Hematopoietic multipotent progenitor cell treated with erythropoietin and hydrocortisone succinate and interleukin-3 and kit ligand, for 4 days (in vitro differentiated cells): ENCODE results near the gene ASTN2.
A peak's percentile ranks its signal among the peaks of the same experiment; 100 is the strongest.

Experiments used
- DNase-seq: peaks from one replicate; pipeline ENCODE4 v3.0.0-alpha.2; 2015

The ASTN2 gene

DNA sequence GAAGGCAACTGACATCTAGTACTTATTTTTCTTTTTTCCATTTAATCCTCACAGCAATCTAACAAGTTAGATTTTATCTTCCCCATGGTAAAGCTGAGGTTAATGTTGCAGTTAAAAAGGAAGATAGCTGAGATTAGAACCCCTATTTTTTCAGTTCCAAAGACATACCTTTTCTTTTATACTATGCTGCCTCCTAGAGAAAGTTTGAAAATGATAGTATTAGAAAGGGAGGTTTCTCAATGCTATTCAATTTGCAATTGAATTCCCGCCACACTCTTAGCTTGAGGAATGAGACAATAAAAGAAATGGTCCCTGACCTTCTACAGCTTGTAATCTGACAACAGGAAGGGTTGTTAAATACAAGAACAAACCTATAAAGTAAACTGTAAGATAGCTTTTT lies 923.6 kb downstream of the ASTN2 start:
- DNase-seq = peak; percentile 21

DNA sequence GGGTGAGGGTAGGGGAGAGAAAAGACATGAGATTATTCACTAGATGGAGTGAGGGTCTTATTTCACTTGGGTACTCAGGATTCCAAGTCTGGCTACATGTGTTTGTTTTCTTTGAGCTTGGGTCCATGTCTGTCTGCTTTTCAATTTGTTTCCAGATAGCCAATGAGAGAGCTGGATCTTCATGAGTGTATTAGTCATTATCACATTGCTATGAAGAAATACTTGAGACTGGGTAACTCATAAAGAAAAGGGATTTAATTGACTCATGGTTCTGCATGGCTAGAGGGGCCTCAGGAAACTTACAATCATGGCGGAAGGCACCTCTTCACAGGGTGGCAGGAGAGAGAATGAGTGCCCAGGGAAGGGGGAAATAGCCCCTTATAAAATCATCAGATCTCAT lies 924.5 kb downstream of the ASTN2 start:
- DNase-seq = no peak

DNA sequence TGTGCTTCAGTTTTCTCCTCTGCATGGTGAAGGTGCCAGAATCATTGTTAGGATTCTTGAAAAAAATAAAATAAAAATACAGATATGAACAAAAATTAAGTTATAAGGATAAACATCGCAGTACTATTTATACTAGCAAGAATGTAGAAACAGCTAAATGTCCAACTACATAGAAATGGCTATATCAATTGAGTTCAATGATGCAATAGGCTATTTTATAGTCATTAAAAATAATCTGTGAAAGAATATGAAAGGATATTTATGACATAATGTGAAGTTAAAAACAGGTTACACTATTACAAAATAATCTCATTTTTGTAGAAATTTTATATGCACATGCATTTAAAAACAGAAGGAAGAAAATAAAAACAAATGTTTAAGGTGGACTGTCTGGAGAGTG lies 926.5 kb downstream of the ASTN2 start:
- DNase-seq = no peak

DNA sequence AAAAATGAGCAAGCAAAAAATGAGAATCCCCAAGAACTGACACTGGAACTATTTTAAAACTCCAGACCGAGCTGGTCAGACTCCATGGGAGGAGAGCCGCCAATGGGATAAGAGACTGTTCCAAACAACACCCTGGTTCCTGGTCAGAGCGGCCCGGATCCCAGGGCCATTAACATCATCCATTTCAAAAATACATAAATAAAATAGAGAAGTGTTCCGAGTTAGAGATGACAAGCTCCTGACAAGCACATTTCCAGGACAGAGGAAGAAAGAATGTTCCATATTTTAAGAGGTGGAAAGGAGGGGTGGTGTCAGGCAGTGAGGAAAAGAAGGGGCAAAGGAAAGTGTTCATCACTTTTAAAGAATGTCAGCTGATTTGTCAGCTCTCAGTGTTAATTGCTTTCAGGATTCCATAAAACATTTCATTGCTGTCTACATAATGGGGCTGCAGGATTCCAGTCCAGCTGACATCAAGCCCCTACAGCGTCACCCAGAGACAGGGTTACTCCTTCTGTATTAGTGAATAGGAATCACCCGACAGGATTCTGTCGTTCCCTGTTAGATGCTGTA lies 930.3 kb downstream of the ASTN2 start:
- no peak for DNase-seq

DNA sequence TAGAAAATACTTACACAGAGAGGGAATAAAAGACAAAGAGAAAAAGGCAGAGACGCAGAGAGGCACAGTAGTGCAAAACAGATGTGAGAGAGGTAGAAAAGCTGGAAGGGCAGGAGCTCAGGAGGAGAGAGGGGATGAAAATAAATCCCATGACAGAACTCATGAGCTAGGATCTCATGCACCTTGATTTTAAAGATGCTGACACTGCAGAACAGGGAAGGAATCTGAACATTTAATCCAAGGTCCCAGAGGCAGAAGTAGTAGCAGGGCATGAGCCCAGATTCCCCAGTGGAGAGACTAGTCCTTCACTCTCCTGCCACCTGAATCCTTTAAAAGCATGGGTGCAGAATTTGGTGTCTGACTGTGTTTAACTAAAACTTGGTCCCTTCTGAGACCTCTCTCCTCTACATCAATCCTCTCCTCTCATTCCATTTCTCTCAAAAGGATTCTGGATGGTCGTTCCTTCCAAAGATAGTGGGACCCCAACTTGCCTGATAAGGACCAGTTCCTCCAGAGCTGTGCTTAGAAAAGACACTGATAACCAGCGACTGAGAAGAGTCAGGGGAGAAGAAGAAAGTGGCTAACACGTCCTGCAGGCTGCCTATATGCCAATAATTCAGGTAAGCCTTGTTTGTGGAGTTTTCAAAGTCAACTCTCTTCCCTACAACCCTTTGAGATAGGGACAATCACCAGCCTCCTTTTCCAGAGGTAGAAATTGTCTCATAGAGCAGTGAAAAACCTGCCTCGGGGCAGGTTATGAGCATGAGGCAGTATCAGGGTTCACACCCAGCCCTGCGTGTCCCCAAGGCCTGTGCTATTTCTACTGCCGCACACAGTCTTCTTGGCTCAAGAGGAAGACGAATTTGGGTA lies 931.0 kb downstream of the ASTN2 start:
- no peak for DNase-seq

DNA sequence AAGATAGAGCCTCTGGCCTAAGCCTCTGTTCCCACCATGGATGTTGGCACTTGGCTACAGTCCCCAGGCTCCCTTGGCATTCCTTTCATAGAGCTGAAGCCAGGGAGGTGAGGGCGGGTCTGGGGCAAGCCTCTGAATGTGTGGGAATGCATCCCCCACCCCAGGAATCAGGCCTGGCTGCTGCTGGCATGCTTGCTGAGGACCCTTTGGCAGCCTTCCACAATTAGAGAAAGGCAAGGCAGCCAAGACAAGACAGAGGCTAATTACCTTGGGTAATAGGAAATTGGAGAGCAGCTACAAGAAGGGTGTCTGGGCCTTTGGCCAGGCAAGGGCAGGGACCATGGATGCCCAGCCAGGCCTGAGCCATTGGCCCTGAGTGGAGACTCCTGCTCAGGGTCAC lies 932.1 kb downstream of the ASTN2 start:
- DNase-seq = no peak

DNA sequence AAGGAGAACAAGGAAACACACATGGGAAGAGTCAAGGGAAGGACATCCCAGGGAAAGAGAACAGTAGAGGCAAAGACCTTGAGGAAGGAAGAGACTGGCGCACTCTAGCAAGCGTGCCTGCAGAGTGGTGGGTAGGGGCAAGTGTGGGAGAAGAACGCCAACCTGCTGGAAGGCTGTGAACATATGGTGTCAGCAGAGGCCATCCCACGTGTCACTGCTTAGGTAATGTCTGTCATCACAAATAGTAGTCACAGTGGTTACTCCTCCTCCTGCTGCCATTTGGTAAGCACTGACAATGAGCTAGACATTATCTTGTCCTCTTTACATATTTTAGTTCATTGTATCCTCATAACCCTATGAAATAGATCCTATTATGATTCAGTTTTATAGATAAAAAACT lies 934.2 kb downstream of the ASTN2 start:
- DNase-seq = no peak

DNA sequence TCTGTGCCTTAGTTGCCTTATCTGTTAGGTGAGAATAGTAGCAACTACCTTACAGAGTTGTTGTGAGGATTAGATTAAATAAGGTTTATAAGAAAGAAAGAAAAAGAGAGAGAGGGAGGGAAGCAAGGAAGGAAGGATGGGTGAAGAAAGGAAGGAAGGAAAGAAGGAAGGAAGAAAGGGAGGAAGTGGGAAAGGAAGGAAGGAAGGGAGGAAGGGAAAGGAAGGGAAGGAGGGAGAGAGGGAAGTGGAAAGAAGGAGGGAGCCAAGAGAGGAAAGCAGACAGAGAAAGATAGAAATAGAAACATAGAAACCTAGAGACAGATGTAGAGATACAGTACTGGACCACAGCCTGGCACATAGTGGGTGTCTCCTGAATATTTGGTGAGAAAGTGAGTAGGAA lies 934.9 kb downstream of the ASTN2 start:
- no peak for DNase-seq

DNA sequence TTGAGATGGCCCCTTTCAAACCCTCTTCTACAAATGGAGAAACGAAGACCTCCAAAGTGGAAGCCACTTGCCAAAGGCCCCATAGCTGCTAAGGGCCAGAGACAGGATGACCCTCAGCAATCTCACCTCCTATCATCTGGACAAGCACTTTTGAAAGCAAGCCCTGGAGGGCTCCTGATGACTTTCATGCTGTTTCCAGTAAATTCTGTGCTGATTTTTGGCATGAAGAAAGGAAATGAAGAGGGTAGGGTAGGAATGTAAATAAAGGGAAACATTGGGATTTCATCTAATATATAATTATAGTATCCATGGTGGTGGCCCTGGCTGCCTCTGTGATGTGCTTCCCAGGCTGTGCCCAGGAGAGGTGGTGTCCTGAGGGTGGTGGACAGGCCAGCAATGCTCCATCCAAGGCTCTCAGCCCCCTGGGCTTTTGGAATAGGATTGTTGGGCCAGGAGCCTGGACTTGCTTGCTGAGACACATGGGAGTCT lies 935.8 kb downstream of the ASTN2 start:
- DNase-seq = no peak

DNA sequence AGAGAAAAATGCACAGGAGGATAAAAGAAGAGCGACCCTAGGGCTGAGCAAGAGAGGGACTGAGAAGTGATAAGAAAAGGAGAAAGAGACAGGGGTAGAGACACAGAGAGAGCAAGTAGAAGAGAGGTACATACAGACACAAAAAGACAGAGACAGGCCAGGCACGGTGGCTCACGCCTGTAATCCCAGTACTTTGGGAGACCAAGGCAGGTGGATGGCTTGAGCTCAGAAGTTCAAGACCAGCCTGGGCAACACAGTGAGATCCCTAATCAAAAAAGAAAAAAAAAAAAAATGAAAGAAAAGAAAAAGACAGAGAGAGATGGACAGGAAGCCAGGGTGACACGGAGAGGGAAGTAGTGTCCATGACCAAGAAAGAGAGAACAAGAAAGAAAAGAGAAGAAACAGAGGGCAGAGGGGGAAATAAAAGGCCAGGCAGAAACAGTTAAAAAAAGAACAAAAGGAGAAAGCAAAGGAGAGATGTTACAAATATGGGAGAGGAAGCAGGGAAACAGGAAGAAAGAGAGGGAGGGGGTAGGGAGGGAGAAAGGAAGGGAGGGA lies 937.2 kb downstream of the ASTN2 start:
- DNase-seq = no peak

DNA sequence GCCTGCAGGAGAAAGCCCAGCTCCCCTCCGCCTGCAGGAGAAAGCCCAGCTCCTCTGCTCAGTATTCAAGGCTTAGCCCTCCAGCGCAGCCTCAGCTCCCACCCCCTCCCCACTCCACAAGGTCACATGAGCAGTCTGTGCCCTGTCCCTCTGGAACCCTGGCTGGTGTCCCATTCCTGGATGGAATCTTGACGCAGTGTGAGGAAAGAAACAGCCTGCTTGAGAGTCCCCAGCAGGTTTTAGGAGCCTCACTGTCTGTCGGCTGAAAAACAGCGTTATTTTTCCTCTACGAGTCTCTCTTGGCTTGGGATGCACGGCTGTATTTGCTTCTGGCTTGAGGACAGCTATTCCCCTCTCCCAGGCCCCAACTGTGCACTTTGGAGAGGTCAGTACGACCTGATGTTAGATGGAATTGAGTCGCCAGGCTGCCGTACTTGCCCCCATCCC lies 937.9 kb downstream of the ASTN2 start:
- DNase-seq = no peak

DNA sequence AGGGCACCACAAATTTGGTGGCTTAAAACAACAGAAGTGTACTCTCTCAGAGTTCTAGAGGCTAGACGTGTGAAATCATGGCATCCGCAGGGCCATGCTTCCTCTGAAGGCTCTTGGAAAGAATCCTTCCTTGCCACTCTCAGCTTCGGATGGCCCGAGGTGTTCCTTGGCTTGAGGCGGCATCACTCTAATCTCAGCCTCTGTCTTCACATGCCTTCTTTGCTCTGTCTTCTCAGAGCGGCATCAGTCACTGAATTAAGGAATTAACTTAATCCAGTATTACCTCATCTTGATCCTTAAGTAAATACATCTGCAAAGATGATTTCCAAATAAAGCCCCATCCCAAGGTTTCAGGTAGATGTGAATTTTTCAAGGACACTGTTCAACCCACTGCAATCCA lies 938.9 kb downstream of the ASTN2 start:
- no peak for DNase-seq

DNA sequence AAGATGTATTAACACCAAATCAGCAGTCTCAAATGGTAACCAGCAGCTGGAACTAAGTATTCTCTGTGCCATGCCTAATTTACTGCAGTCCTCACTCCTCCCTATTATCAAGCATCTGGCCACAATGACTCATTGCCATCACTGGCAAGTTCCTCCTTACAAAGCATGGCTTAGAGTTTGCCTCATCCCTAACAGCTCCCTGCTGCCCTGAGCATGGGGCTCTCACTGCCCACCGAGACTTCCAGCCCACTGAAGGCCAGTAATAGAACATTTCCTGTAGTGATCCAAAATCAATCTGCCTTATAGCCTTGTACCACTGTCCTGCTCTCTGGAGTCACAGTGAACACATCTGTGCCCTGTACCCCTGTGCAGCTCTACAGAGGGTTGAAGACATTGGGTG lies 939.7 kb downstream of the ASTN2 start:
- DNase-seq = peak; percentile 46

DNA sequence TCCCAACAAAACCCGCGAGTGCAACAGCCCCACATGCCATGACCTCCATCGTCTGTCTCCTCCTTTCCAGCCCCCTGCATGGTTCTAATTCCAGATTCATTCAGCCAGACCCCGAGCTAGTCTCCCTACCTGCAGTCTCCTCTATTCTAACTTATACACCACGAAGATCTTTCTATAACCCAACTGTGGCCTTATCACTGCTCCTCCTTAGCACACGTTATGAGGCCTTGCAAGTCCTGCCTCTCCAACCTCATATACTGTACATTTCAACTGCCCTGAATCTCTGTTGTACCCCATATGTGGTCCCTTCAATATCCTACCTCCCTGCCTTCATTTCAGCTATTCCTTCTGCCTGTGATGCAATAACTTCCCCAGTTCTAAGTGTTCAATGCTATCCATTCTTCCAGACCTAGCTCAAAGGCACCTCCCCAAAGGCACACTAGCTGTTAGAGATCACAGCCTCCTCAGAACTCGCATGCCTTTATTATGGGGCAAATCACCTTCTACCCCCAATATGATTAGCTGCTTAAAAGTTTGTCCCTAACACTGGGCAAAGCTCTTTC lies 942.8 kb downstream of the ASTN2 start:
- DNase-seq = peak; percentile 33

DNA sequence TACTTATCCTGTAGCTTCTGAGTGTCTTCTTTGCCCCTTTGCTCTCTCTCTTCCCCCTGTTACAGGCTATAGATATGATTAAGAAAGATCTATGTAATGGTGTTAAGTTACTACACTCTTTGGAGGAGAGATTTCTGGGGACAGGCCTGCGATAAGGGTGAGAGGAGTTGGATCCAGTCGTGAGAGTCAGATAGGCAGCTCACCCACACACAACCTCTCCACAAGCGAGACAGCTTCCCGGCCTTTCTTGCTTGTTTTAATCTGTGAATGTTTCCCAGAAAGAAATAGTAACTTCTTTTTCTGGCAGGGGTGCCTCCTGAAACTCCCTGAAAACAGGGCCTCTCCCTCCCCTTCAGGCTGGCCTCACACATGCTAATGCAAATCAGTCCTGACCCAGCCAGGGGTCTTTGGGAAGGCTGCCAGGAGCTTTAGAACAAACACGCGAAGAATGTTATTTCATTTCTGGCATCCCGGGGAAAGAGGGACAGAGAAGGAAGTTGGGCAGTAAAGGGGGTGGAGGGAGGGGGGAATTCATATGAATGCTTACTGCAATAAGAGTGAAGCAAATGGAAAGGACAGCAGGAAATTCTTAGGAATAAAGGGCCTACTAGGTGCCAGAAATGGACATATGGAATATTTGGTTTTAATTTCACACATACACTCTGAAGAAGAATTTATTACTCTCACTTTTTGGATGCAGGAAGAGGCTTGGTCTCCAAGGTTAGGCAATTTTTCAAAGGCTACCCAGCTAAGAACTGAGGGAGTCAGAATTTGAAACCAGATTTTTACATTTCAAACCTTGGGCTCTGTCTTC lies 943.6 kb downstream of the ASTN2 start:
- peak; percentile 35 for DNase-seq

DNA sequence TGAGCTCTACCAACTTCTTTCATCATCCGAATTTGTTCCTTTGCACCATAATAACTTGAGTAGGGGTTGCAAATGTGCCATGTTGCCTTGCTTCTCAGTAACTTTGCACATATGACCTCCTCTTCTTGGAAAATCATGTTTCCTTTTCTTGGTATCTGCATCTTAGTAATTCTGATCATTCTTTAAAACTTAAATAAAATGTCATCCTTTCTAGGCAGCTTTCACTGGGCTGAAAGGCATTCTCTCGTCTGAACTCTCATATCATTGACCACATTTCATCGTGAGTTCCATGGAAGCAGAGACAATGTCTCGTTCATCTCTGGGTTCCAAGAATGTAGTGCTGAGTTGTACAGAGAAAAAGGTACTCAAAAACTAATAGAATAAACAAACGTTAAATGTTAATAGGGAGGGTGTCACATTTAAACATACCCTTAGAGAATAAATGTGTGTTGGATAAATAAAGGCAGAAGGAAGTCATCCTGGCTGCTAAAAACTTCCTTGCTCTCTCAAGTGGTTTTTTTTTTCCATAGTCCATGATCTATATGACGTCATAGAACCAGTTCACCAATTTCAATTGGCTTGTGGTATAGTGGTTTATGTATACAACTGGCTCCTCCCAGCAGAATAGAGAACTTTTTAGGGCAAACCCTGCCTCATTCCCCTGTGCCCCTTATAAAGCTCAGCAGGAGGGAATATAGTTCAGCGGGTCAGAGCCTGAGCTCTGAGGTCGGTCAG lies 945.9 kb downstream of the ASTN2 start:
- no peak for DNase-seq

DNA sequence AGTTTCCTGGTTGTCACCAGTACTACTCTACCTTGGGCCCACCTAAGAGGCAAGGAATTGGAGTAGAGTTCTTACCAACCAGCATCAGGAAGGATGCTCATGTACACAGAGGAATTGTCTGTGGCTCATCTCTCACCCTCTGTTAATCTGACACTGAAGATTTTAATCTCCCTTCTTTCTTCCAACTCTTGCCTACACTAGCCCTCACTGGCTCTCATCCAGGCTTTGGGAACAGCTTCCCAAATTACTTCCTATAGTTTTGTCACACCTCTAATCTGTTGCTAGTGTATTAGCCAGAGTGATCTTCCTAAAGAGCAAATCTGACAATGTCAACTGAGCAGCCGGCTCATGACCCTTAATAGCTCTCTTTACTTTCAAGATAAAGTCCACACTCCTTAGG lies 946.5 kb downstream of the ASTN2 start:
- DNase-seq = no peak

DNA sequence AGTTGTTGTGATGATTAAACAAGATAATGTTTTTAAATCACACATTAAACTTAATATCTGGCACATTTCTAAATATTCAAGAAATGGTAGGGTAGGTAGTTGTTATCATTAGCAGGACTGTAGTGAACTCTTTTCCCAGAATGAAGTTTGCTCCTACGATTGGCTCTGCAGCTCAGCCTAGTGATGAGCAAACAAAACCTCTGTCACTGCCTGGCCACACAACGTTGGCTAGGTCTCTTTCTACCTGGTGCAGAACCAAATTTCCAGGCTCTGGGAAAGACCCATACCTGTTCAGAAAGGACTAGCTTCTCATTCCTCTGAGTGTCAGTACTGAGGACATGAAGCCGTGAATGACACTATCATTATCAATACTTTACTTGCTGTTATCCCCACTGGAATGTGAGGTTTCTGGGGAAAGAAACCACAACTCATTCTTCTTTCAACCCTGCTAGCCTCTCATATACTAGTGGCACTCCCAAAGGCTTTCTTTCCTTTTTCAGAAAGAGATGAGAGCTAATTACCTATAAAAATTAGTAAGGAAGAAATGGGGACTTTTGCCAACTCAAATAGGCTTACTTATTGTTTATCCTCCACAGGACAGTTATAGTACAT lies 947.0 kb downstream of the ASTN2 start:
- no peak for DNase-seq

DNA sequence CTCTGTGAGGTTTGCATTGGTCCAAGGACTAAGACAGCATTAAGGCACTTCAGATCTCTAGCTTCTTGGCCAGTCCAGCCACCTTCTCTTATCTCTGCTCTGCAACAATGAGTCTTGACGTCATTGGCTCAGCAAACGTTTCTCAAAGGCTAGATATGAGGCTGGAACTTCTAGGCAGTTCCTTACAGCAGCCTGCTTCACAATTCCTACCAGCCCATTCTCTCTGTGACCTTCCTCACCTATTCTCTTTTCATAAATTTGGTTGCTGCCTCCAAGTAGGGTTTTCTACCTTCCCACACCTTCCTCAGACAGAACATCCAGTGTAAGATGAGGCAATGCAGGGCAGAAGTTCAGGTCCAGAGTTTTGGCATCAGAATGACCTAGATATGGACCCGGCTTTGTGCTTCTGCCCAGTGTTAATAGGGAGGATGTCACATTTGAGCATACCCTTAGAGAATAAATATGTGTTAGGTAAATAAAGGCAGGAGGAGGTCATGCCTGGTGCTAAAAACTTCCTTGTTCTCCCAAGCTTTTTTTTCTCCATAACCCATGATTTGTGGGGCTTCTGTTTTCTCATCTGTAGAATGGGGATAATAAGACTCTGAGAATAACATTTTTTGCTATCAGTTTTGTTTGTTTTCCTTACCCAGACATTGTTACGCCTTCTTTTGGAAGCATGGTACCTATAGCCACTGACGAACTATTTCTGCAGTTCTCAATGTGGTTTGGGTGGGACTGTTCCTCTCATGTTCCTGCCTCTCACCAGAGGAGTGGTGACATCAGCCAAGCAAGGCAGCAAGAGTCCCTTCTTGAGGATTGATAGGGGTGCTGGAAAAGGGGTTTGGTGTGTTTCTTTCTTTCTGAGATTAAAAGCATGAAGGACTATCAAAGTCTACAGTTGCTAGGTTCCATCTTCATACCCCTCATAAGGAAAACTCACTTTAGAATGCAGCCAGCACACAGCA lies 948.3 kb downstream of the ASTN2 start:
- DNase-seq = peak; percentile 88

DNA sequence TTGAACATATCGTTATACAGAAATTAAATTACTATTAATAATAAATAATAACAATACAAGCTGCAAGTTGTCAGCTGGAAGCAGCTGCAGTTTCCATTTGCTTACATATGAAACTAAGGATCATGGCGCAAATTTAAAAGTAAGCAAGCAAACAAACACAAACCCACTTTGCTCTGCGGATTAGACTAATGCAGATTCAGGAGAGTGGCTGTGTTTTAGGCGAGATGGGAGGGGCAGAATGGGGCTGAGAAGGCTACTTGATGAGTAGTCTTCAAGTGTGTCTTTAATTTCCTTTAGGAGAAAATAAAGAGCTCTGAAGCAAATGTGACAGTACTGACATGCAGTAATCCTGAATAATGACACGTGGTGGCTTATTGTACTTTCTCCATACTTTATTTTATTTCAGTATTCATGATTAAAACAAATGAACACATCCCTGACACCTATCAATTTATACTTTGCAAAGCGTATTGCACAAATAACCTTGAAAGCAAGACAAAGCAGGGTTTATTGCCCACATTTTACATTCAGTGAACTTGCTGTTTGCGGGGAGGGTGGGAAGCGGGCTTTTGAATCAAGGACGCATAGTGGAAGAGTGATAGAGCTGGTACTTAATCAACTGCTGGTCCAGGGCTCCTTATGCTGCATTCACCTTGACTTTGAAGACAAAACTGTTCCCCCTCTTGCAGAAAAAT lies 949.1 kb downstream of the ASTN2 start:
- peak; percentile 31 for DNase-seq
